WTC11 (cell line): Measurements from ENCODE around the gene RARB. TPM values are rescaled to one million over a fixed set of nuclear protein-coding genes. Genes with fewer than 3 reads are reported as not detected.
A peak's percentile ranks its signal among the peaks of the same experiment; 100 is the strongest.

Experiments
- ATAC-seq: fragments of 200-7000 bp; cut with Tn5 transposase; 2 replicates; pipeline ENCODE4 v1.10.0; 2021; ENCODE audit warnings: mild to moderate bottlenecking, moderate library complexity
- CTCF ChIA-PET: fragments of 300-600 bp; sonication (Branson Sonifier 250); formaldehyde crosslinking; loops from one replicate; lab custom pipeline; 2021; ENCODE audit warnings: antibody characterized with exemption; lab: Charles Lee
- POLR2A ChIA-PET: fragments of 350-600 bp; sonication (Branson Sonifier 250); formaldehyde crosslinking; loops from one replicate; lab custom pipeline; 2021; ENCODE audit warnings: antibody characterized with exemption; lab: Charles Lee
- DNase-seq: peaks from one replicate; pipeline ENCODE4 v3.0.0; 2021; ENCODE audit warnings: low spot score
- H3K27ac Mint-ChIP-seq: 2 replicates; pipeline ENCODE4 v1.8.0; 2021; ENCODE audit warnings: mixed read lengths
- H3K27me3 Mint-ChIP-seq: 2 replicates; pipeline ENCODE4 v1.8.0; 2021; ENCODE audit warnings: low read depth, mild to moderate bottlenecking, moderate library complexity, mixed read lengths
- H3K36me3 Mint-ChIP-seq: 2 replicates; pipeline ENCODE4 v1.8.0; 2021; ENCODE audit warnings: mixed read lengths
- H3K4me1 Mint-ChIP-seq: 2 replicates; pipeline ENCODE4 v1.8.0; 2022; ENCODE audit warnings: mixed read lengths
- H3K4me3 Mint-ChIP-seq: 2 replicates; pipeline ENCODE4 v1.8.0; 2021; ENCODE audit warnings: mild to moderate bottlenecking, moderate library complexity, mixed read lengths
- H3K9me3 Mint-ChIP-seq: 2 replicates; pipeline ENCODE4 v1.8.0; 2021; ENCODE audit warnings: mixed read lengths
- ATF2 ChIP-seq: sonication (generic); formaldehyde crosslinking; IDR thresholded peaks from 2 replicates; pipeline ENCODE4 v1.8.1; 2022; ENCODE audit warnings: low read depth, missing genetic modification reagents, borderline replicate concordance
- ATF3 ChIP-seq: sonication (generic); formaldehyde crosslinking; conservative IDR thresholded peaks from 2 replicates; pipeline ENCODE4 v1.8.1; 2022; ENCODE audit warnings: mild to moderate bottlenecking, missing genetic modification reagents
- CDX4 ChIP-seq: fragments of 250-450 bp; sonication (Bioruptor Pico); IDR thresholded peaks from 2 replicates; pipeline ENCODE4 v1.9.0; 2021; ENCODE audit warnings: moderate library complexity, mild to moderate bottlenecking, inconsistent platforms, borderline replicate concordance
- CREM ChIP-seq: sonication (generic); formaldehyde crosslinking; IDR thresholded peaks from 2 replicates; pipeline ENCODE4 v1.8.1; 2022; ENCODE audit warnings: mild to moderate bottlenecking, missing genetic modification reagents, moderate library complexity
- ELF4 ChIP-seq: sonication (generic); formaldehyde crosslinking; IDR thresholded peaks from 2 replicates; pipeline ENCODE4 v1.8.1; 2022; ENCODE audit warnings: low read depth, mild to moderate bottlenecking, moderate library complexity, missing genetic modification reagents
- ETV6 ChIP-seq: sonication (generic); formaldehyde crosslinking; IDR thresholded peaks from 2 replicates; pipeline ENCODE4 v1.8.1; 2022; ENCODE audit warnings: mild to moderate bottlenecking, missing genetic modification reagents
- FOXJ3 ChIP-seq: sonication (generic); formaldehyde crosslinking; IDR thresholded peaks from 2 replicates; pipeline ENCODE4 v1.9.0; 2021; ENCODE audit warnings: missing genetic modification reagents, mild to moderate bottlenecking, borderline replicate concordance
- FOXP1 ChIP-seq: sonication (generic); formaldehyde crosslinking; IDR thresholded peaks from 2 replicates; pipeline ENCODE4 v1.8.0; 2022; ENCODE audit warnings: missing genetic modification reagents, mild to moderate bottlenecking, moderate library complexity, borderline replicate concordance
- FOXP4 ChIP-seq: sonication (generic); formaldehyde crosslinking; IDR thresholded peaks from 2 replicates; pipeline ENCODE4 v1.8.0; 2022; ENCODE audit warnings: mild to moderate bottlenecking, missing genetic modification reagents
- GTF2I ChIP-seq: fragments of 250-450 bp; sonication (Bioruptor Pico); conservative IDR thresholded peaks from 2 replicates; pipeline ENCODE4 v1.4.0; 2021; ENCODE audit warnings: mild to moderate bottlenecking
- JAZF1 ChIP-seq: fragments of 250-450 bp; sonication (Bioruptor Pico); IDR thresholded peaks from 2 replicates; pipeline ENCODE4 v1.9.0; 2021; ENCODE audit warnings: moderate library complexity, mild to moderate bottlenecking, inconsistent platforms
- MAX ChIP-seq: sonication (generic); formaldehyde crosslinking; IDR thresholded peaks from 2 replicates; pipeline ENCODE4 v1.8.0; 2022; ENCODE audit warnings: mild to moderate bottlenecking, missing genetic modification reagents
- MLX ChIP-seq: sonication (generic); formaldehyde crosslinking; IDR thresholded peaks from 2 replicates; pipeline ENCODE4 v1.8.1; 2023; ENCODE audit warnings: mild to moderate bottlenecking, missing genetic modification reagents, moderate library complexity
- NFATC4 ChIP-seq: fragments of 250-450 bp; sonication (Bioruptor Pico); IDR thresholded peaks from 2 replicates; pipeline ENCODE4 v1.9.0; 2021; ENCODE audit warnings: mild to moderate bottlenecking
- NR1H2 ChIP-seq: sonication (generic); formaldehyde crosslinking; IDR thresholded peaks from 2 replicates; pipeline ENCODE4 v1.9.0; 2021; ENCODE audit warnings: mild to moderate bottlenecking, moderate library complexity, missing genetic modification reagents
- NR2C2 ChIP-seq: sonication (generic); formaldehyde crosslinking; IDR thresholded peaks from 2 replicates; pipeline ENCODE4 v1.8.0; 2022; ENCODE audit warnings: mild to moderate bottlenecking, missing genetic modification reagents
- NR3C1 ChIP-seq: sonication (generic); formaldehyde crosslinking; conservative IDR thresholded peaks from 2 replicates; pipeline ENCODE4 v1.8.1; 2023; ENCODE audit warnings: low read depth, mild to moderate bottlenecking, missing genetic modification reagents
- PRDM15 ChIP-seq: sonication (generic); formaldehyde crosslinking; IDR thresholded peaks from 2 replicates; pipeline ENCODE4 v1.8.0; 2022; ENCODE audit warnings: missing genetic modification reagents
- RORB ChIP-seq: fragments of 250-450 bp; sonication (Bioruptor Pico); IDR thresholded peaks from 2 replicates; pipeline ENCODE4 v1.9.0; 2021; ENCODE audit warnings: mild to moderate bottlenecking
- SMAD3 ChIP-seq: sonication (generic); formaldehyde crosslinking; IDR thresholded peaks from 2 replicates; pipeline ENCODE4 v1.8.0; 2022; ENCODE audit warnings: missing genetic modification reagents, mild to moderate bottlenecking, borderline replicate concordance
- TEAD1 ChIP-seq: sonication (generic); formaldehyde crosslinking; IDR thresholded peaks from 2 replicates; pipeline ENCODE4 v1.8.0; 2022; ENCODE audit warnings: mild to moderate bottlenecking, missing genetic modification reagents
- ZMAT4 ChIP-seq: fragments of 250-450 bp; sonication (Bioruptor Pico); IDR thresholded peaks from 2 replicates; pipeline ENCODE4 v1.9.0; 2021; ENCODE audit warnings: mild to moderate bottlenecking
- ZNF121 ChIP-seq: sonication (generic); formaldehyde crosslinking; IDR thresholded peaks from 2 replicates; pipeline ENCODE4 v1.8.0; 2023; ENCODE audit warnings: missing genetic modification reagents
- ZNF232 ChIP-seq: sonication (generic); formaldehyde crosslinking; IDR thresholded peaks from 2 replicates; pipeline ENCODE4 v1.8.0; 2022; ENCODE audit warnings: mild to moderate bottlenecking, missing genetic modification reagents
- ZSCAN18 ChIP-seq: fragments of 250-450 bp; sonication (Bioruptor Pico); IDR thresholded peaks from 2 replicates; pipeline ENCODE4 v2.1.2; 2022; ENCODE audit warnings: mild to moderate bottlenecking, moderate library complexity
- total RNA-seq: library from RNA; stranded (reverse); gene quantifications from 3 replicates; pipeline ENCODE4 v1.2.3, GENCODE V29; 2021

RARB gene
- total RNA-seq, 1 experiment from 2014 or later: not detected

GRCh38 chr3:25573386-25574171 is 145.5 kb downstream of the RARB start:
- peaks cover 9% of the 10 kb centered on the region for H3K4me1 Mint-ChIP-seq
- ChIA-PET POLR2A (no interaction called here), CTCF (interaction anchor here (0.7 to 1.9 kb wide), 6 partner anchors 20 to 540 kb away, joined by 3 to 7 read pairs (median 3); no protein-coding TSS in a partner anchor)
- H3K9me3 Mint-ChIP-seq: 0 out of 2 replicates have a peak, but pooled peaks cover 4% of the 10 kb centered on the region
- DNase-seq: no peak
- no peaks in the 10 kb centered on the region for H3K27me3 Mint-ChIP-seq
- TF ChIP-seq NR1H2 (no peak), ZMAT4 (CRISPR knock-in tag) (no peak), ATF2 (CRISPR knock-in tag) (no peak), NR3C1 (CRISPR knock-in tag) (no peak), ZNF232 (CRISPR knock-in tag) (no peak), TEAD1 (no peak), ATF3 (no peak), NR2C2 (no peak), FOXP4 (CRISPR knock-in tag) (no peak), MAX (CRISPR knock-in tag) (no peak), NFATC4 (CRISPR knock-in tag) (no peak), FOXP1 (no peak), JAZF1 (CRISPR knock-in tag) (no peak), RORB (CRISPR knock-in tag) (no peak), ELF4 (no peak), ZSCAN18 (CRISPR knock-in tag) (no peak), MLX (no peak)
- TF ChIP-seq, all 79 proteins: peak for 0
- Mint-ChIP-seq H3K4me3 (no peak overlapping the region), H3K36me3 (no peaks in the 10 kb centered on the region), H3K27ac (peak overlapping the region; percentile 41)
- ATAC-seq: no peak

GRCh38 chr3:25574172-25574765 is 146.2 kb downstream of the RARB start:
- CTCF ChIA-PET: interaction anchor here (0.6 to 1.0 kb wide), 4 partner anchors 19 to 998 kb away, joined by 3 read pairs; no protein-coding TSS in a partner anchor
- POLR2A ChIA-PET: no interaction called here
- Mint-ChIP-seq H3K27ac (no peak overlapping the region), H3K27me3 (no peaks in the 10 kb centered on the region), H3K9me3 (0 out of 2 replicates have a peak, but pooled peaks cover 4% of the 10 kb centered on the region), H3K4me3 (no peak overlapping the region), H3K36me3 (no peaks in the 10 kb centered on the region), H3K4me1 (peaks cover 9% of the 10 kb centered on the region)
- no peak for DNase-seq
- ATAC-seq: no peak
- no peak for TF ChIP-seq ETV6 (CRISPR knock-in tag)
- TF ChIP-seq CDX4 (CRISPR knock-in tag): no peak
- TF ChIP-seq PRDM15: no peak
- TF ChIP-seq ZNF121: no peak
- TF ChIP-seq SMAD3 (CRISPR knock-in tag): no peak
- no peak for TF ChIP-seq FOXJ3
- TF ChIP-seq CREM: no peak
- TF ChIP-seq GTF2I: no peak
